A549 (cell line): Measurements from ENCODE around the gene PIGN. TPM values are rescaled to one million over a fixed set of nuclear protein-coding genes. Genes with fewer than 3 reads are reported as not detected.

Source experiments
- ATAC-seq, 2 experiments: fragments of 200-7000 bp in 1 of 2; fragments of >200 bp in 1 of 2; cut with Nextera tagmentation in 1 of 2; cut with Tn5 transposase in 1 of 2; 3 replicates each; pipeline versions ENCODE4 v1.8.0 to v1.9.1; 2018 to 2020; ENCODE audit warnings: mild to moderate bottlenecking in 1 of 2, moderate library complexity in 1 of 2
- CTCF ChIA-PET: fragments of 300-600 bp; sonication (Branson Sonifier 250); formaldehyde crosslinking; extraction: SDS; loops from one replicate; lab custom pipeline; 2021; ENCODE audit warnings: antibody characterized with exemption, inconsistent platforms; lab: Yijun Ruan, JAX
- POLR2A ChIA-PET: fragments of 350-600 bp; formaldehyde crosslinking; extraction: SDS; loops from one replicate; lab custom pipeline; 2021; ENCODE audit warnings: antibody characterized with exemption, inconsistent platforms; lab: Yijun Ruan, JAX
- DNase-seq, 2 experiments: peaks; one replicate each; pipeline versions ENCODE4 v3.0.0 to v3.0.0-alpha.2; 2011 to 2016; ENCODE audit warnings: low read depth in 1 of 2, low spot score in 1 of 2
- FAIRE-seq: peaks from 2 replicates; lab custom pipeline; 2011; peaks lifted over from hg19 to GRCh38; lab: Jason Lieb, UNC
- H3K27ac ChIP-seq, 2 experiments: fragments of >200 bp; sonication (Bioruptor Twin); formaldehyde crosslinking; 3 replicates each; pipeline ENCODE4 v1.5.1; 2016 to 2017
- H3K4me1 ChIP-seq: fragments of >200 bp; sonication (Bioruptor Twin); formaldehyde crosslinking; 3 replicates; pipeline ENCODE4 v1.6.1; 2016
- H3K4me2 ChIP-seq: fragments of >200 bp; sonication (Bioruptor Twin); formaldehyde crosslinking; 3 replicates; pipeline ENCODE4 v1.6.1; 2016
- H3K4me3 ChIP-seq: fragments of >200 bp; sonication (Bioruptor Twin); formaldehyde crosslinking; 3 replicates; pipeline ENCODE4 v1.5.1; 2016
- H3K9me3 ChIP-seq: fragments of >200 bp; sonication (Bioruptor Twin); formaldehyde crosslinking; 3 replicates; pipeline ENCODE4 v1.6.1; 2016
- ATOH8 ChIP-seq: fragments of 250-450 bp; sonication (Bioruptor Pico); IDR thresholded peaks from 2 replicates; pipeline ENCODE4 v1.5.0; 2020; ENCODE audit warnings: low read depth, mild to moderate bottlenecking, moderate library complexity
- CBX8 ChIP-seq: fragments of 200-600 bp; sonication (generic); IDR thresholded peaks from 2 replicates; pipeline ENCODE4 v1.6.1; 2016
- CHD2 ChIP-seq: fragments of 150-350 bp; IDR thresholded peaks from 2 replicates; pipeline ENCODE4 v1.6.1; 2014; ENCODE audit warnings: low read length; ENCODE audit not compliant: partially characterized antibody
- FOSL2 ChIP-seq, 2 experiments: fragments of 450-650 bp in 1 of 2; fragments of >200 bp in 1 of 2; sonication (Bioruptor Twin) in 1 of 2; formaldehyde crosslinking; IDR thresholded peaks; 2 replicates each; pipeline versions ENCODE4 v1.5.0 to v1.6.1; 2016 to 2020; ENCODE audit warnings: mild to moderate bottlenecking in 1 of 2, moderate library complexity in 1 of 2
- FOXS1 ChIP-seq: fragments of 250-450 bp; sonication (Bioruptor Pico); IDR thresholded peaks from 2 replicates; pipeline ENCODE4 v1.5.0; 2020; ENCODE audit warnings: mild to moderate bottlenecking, moderate library complexity
- JUN ChIP-seq, 2 experiments: fragments of >200 bp; sonication (Bioruptor Twin); formaldehyde crosslinking; IDR thresholded peaks; 2 replicates in 1 of 2; 3 replicates in 1 of 2; pipeline ENCODE4 v1.6.1; 2016 to 2017
- JUNB ChIP-seq: fragments of >200 bp; sonication (Bioruptor Twin); formaldehyde crosslinking; IDR thresholded peaks from 2 replicates; pipeline ENCODE4 v1.6.1; 2016
- KDM1A ChIP-seq: fragments of 200-600 bp; sonication (generic); IDR thresholded peaks from 2 replicates; pipeline ENCODE4 v1.6.1; 2016; ENCODE audit warnings: low read depth, mild to moderate bottlenecking
- MAFK ChIP-seq: fragments of 450-650 bp; IDR thresholded peaks from 2 replicates; pipeline ENCODE4 v1.6.1; 2014; ENCODE audit not compliant: partially characterized antibody
- MAZ ChIP-seq: fragments of 150-350 bp; IDR thresholded peaks from 2 replicates; pipeline ENCODE4 v1.6.1; 2014; ENCODE audit warnings: antibody characterized with exemption, low read depth, low read length, borderline replicate concordance
- MYC ChIP-seq: IDR thresholded peaks from 2 replicates; pipeline ENCODE4 v1.6.1; 2012; ENCODE audit warnings: mild to moderate bottlenecking, inconsistent platforms, low read length, improper control_type of control experiment, borderline replicate concordance
- POLR2AphosphoS2 ChIP-seq: conservative IDR thresholded peaks from 2 replicates; pipeline ENCODE4 v1.6.1; 2012; ENCODE audit warnings: low read length, improper control_type of control experiment, inconsistent platforms
- RARB ChIP-seq: fragments of 250-450 bp; sonication (Bioruptor Pico); IDR thresholded peaks from 2 replicates; pipeline ENCODE4 v1.8.0; 2021; ENCODE audit warnings: mild to moderate bottlenecking, moderate library complexity
- RCOR1 ChIP-seq: fragments of 150-350 bp; IDR thresholded peaks from 2 replicates; pipeline ENCODE4 v1.6.1; 2014; ENCODE audit warnings: antibody characterized with exemption, low read length, low read depth
- REST ChIP-seq: fragments of 200-600 bp; sonication (generic); IDR thresholded peaks from 2 replicates; pipeline ENCODE4 v1.6.1; 2016; ENCODE audit warnings: antibody characterized with exemption, mild to moderate bottlenecking, moderate library complexity
- RNF2 ChIP-seq: fragments of 200-600 bp; sonication (generic); IDR thresholded peaks from 2 replicates; pipeline ENCODE4 v1.6.1; 2016; ENCODE audit warnings: low read depth, mild to moderate bottlenecking, antibody characterized with exemption, moderate library complexity, borderline replicate concordance
- SMC3 ChIP-seq: fragments of >200 bp; sonication (Bioruptor Twin); formaldehyde crosslinking; IDR thresholded peaks from 3 replicates; pipeline ENCODE4 v1.6.1; 2018; ENCODE audit warnings: inconsistent platforms
- TP53 ChIP-seq: fragments of 250-450 bp; sonication (Bioruptor Pico); IDR thresholded peaks from 2 replicates; pipeline ENCODE4 v1.5.0; 2021; ENCODE audit warnings: mild to moderate bottlenecking, moderate library complexity
- ZSCAN20 ChIP-seq: fragments of 250-450 bp; sonication (Bioruptor Pico); IDR thresholded peaks from 2 replicates; pipeline ENCODE4 v1.8.0; 2022; ENCODE audit warnings: mild to moderate bottlenecking, moderate library complexity
- WGBS: methylation state at CpG from one replicate; pipeline ENCODE4 v1.1.6; 2017; ENCODE audit errors: missing lambda C conversion rate; 5-methylcytosine and 5-hydroxymethylcytosine counted together
- polyA plus RNA-seq, 4 experiments: library from polyadenylated mRNA; depleted of rRNA in 3 of 4; stranded (reverse); fragments of >200 nt; fragmentation: RNase III in 1 of 4; extraction: RNeasy Plus Mini Kit Qiagen cat#74134 plus additional on column Dnase treatment in 1 of 4; gene quantifications; 2 replicates in 3 of 4; 3 replicates in 1 of 4; pipeline ENCODE4 v1.2.3, GENCODE V29; 2011 to 2017
- TF ChIP-seq, protein P1 (sequence below): IDR thresholded peaks from 2 replicates; pipeline ENCODE4 v1.6.1; 2012; ENCODE audit warnings: low read depth, borderline replicate concordance
- TF ChIP-seq, protein P2 (sequence below): fragments of 250-450 bp; sonication (Bioruptor Pico); IDR thresholded peaks from 2 replicates; pipeline ENCODE4 v1.5.0; 2021; ENCODE audit warnings: mild to moderate bottlenecking, moderate library complexity, borderline replicate concordance
- TF ChIP-seq, protein P3 (sequence below): fragments of >200 bp; sonication (Bioruptor Twin); formaldehyde crosslinking; IDR thresholded peaks from 2 replicates; pipeline ENCODE4 v1.6.1; 2016
- TF ChIP-seq, protein P4 (sequence below): fragments of >200 bp; sonication (Bioruptor Twin); formaldehyde crosslinking; IDR thresholded peaks from 3 replicates; pipeline ENCODE4 v1.6.1; 2016

The PIGN gene
- polyA plus RNA-seq, 2 of the 4 experiments (the other 2 are of a cell fraction), result 12.9 to 37.0 TPM

DNA sequence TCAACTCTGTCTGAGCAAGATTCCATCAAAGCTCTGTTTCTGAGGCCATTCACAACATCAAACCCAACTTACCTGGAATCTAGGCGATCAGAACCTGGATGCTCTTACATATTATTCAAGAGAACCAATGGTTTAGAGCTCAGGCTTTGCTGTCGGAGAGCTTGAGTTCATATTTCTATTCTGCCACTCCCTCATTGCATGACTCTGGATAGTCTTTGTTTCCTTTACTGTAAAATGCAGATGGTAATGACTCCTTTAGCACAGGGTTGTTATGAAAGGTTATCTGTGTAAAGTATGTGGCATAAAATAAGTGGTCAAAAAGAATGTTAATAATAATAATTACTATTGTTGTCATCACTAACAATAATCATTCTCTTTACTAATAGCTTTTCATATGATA, 12.8 kb upstream of the PIGN start:
- Histone ChIP-seq H3K4me1 (0 out of 3 replicates have a peak, but pooled peaks cover 6% of the 10 kb centered on the region), H3K9me3 (no peaks in the 10 kb centered on the region), H3K27ac (no peak overlapping the region)
- no peak for FAIRE-seq
- CTCF ChIA-PET, result interaction anchor here (1.0 kb wide), 1 partner anchor 50 kb away, joined by 4 read pairs; no protein-coding TSS in a partner anchor
- TF ChIP-seq REST (no peak), POLR2AphosphoS2 (no peak), MAFK (no peak), MAZ (no peak), RNF2 (no peak), RCOR1 (no peak), JUN (IDR thresholded peaks at IDR 0.05) (no peak), FOSL2 (IDR thresholded peaks at IDR 0.05) (no peak), FOSL2 (CRISPR knock-in tag; IDR thresholded peaks at IDR 0.05) (no peak), ATOH8 (CRISPR knock-in tag) (no peak), SMC3 (no peak), CHD2 (no peak), ZSCAN20 (CRISPR knock-in tag) (no peak), MYC (no peak)
- TF ChIP-seq, protein P1, sequence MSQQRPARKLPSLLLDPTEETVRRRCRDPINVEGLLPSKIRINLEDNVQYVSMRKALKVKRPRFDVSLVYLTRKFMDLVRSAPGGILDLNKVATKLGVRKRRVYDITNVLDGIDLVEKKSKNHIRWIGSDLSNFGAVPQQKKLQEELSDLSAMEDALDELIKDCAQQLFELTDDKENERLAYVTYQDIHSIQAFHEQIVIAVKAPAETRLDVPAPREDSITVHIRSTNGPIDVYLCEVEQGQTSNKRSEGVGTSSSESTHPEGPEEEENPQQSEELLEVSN, result no peak
- TF ChIP-seq, protein P2, sequence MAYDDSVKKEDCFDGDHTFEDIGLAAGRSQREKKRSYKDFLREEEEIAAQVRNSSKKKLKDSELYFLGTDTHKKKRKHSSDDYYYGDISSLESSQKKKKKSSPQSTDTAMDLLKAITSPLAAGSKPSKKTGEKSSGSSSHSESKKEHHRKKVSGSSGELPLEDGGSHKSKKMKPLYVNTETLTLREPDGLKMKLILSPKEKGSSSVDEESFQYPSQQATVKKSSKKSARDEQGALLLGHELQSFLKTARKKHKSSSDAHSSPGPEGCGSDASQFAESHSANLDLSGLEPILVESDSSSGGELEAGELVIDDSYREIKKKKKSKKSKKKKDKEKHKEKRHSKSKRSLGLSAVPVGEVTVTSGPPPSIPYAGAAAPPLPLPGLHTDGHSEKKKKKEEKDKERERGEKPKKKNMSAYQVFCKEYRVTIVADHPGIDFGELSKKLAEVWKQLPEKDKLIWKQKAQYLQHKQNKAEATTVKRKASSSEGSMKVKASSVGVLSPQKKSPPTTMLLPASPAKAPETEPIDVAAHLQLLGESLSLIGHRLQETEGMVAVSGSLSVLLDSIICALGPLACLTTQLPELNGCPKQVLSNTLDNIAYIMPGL, result no peak
- TF ChIP-seq, all 56 proteins: peak for 0
- POLR2A ChIA-PET, result interaction anchor here (1.2 kb wide), 1 partner anchor 13 kb away, joined by 10 read pairs; the partner anchor contains the start of genes PIGN and RELCH
- 93% methylated on average over 2 of the region's 2 CpGs for WGBS
- H3K4me2 ChIP-seq, result no peak overlapping the region
- ATAC-seq (no peak), DNase-seq (no peak)
- H3K4me3 ChIP-seq, result no peak overlapping the region

DNA sequence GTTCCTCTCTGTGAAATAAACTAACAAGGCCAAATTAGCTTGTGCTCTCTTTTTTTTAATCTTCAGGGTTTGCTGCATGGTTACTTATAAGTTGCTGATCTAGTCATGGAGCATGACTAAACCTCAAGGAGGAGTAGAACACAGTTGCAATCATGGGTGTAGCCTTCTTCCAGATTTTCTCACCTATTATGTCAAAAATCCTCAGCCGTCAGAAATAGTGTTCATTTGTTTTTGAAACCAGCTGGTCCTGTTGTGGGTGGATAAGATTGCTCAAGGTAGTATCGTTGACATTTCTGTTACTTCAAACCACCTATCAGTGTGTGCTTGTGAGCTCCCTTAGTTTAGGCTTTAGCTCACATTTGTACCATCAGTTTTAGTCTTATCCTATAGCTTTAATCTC, 11.4 kb upstream of the PIGN start:
- no peak for TF ChIP-seq RARB (CRISPR knock-in tag)
- TF ChIP-seq, protein P1, result no peak
- TF ChIP-seq RCOR1, result no peak
- TF ChIP-seq FOXS1 (CRISPR knock-in tag), result no peak
- no peak for TF ChIP-seq JUN (IDR thresholded peaks at IDR 0.05)
- TF ChIP-seq, protein P3, sequence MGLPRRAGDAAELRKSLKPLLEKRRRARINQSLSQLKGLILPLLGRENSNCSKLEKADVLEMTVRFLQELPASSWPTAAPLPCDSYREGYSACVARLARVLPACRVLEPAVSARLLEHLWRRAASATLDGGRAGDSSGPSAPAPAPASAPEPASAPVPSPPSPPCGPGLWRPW, result no peak
- no peak for TF ChIP-seq TP53 (CRISPR knock-in tag)
- TF ChIP-seq, protein P4, sequence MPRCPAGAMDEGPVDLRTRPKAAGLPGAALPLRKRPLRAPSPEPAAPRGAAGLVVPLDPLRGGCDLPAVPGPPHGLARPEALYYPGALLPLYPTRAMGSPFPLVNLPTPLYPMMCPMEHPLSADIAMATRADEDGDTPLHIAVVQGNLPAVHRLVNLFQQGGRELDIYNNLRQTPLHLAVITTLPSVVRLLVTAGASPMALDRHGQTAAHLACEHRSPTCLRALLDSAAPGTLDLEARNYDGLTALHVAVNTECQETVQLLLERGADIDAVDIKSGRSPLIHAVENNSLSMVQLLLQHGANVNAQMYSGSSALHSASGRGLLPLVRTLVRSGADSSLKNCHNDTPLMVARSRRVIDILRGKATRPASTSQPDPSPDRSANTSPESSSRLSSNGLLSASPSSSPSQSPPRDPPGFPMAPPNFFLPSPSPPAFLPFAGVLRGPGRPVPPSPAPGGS, result no peak
- TF ChIP-seq CBX8, result no peak
- TF ChIP-seq ZSCAN20 (CRISPR knock-in tag), result no peak
- TF ChIP-seq KDM1A, result no peak
- TF ChIP-seq, protein P2, result no peak
- TF ChIP-seq JUNB, result no peak
- 86% methylated on average over 2 of the region's 2 CpGs for WGBS
- POLR2A ChIA-PET, result no interaction called here
- ATAC-seq (no peak), FAIRE-seq (no peak), DNase-seq (no peak)
- Histone ChIP-seq H3K27ac (no peak overlapping the region), H3K4me2 (no peak overlapping the region), H3K9me3 (no peaks in the 10 kb centered on the region), H3K4me1 (0 out of 3 replicates have a peak, but pooled peaks cover 6% of the 10 kb centered on the region), H3K4me3 (no peak overlapping the region)
- CTCF ChIA-PET, result interaction anchor here (0.9 kb wide), 1 partner anchor 51 kb away, joined by 3 read pairs; no protein-coding TSS in a partner anchor
